Measurements from ENCODE around the gene SCYL1.

GRCh38 chr11:65503949-65504673 is 20.8 kb upstream of the SCYL1 start:
- no peak for TF ChIP-seq CTCF (IDR thresholded peaks at IDR 0.05; ENCODE audit: low read length)
- no peak for TF ChIP-seq EZH2 (IDR thresholded peaks at IDR 0.05; ENCODE audit: borderline replicate concordance, low read length)
